Astrocyte of the cerebellum (primary cell): ENCODE results near the gene POMZP3.
"Not testable (repeated sequence)": the region's sequence is repeated elsewhere in the genome, so short reads cannot be mapped to it uniquely, and the experiment has no call there.

Source experiments
- DNase-seq: peaks from one replicate; pipeline ENCODE4 v3.0.0-alpha.2; 2011; ENCODE audit warnings: low read depth
- H3K4me3 ChIP-seq: 2 replicates; pipeline ENCODE4 v1.5.1; 2011; ENCODE audit warnings: mild to moderate bottlenecking, low read depth, low read length, moderate library complexity
- in situ Hi-C: cut with HindIII; loops from 2 replicates; pipeline ENCODE4 v1.10.0; 2017; ENCODE audit warnings: low sequenced_read_pairs

Gene POMZP3

GRCh38 chr7:76600116-76600482 lies 27.0 kb downstream of the POMZP3 start:
- DNase-seq, in situ Hi-C loops: not testable (repeated sequence)

GRCh38 chr7:76598590-76599264 lies 28.4 kb downstream of the POMZP3 start:
- H3K4me3 ChIP-seq, DNase-seq, in situ Hi-C loops: not testable (repeated sequence)

More at GRCh38 chr7:76600116-76600482, 27.0 kb downstream of the POMZP3 start:
- H3K4me3 ChIP-seq: not testable (repeated sequence)

- in situ Hi-C loops, H3K4me3 ChIP-seq, DNase-seq: not testable (repeated sequence)
These were observed 29.8 kb downstream of the POMZP3 start for GRCh38 chr7:76597288-76597687.

GRCh38 chr7:76592694-76593093 lies 34.4 kb downstream of the POMZP3 start:
- H3K4me3 ChIP-seq, in situ Hi-C loops, DNase-seq: not testable (repeated sequence)

- H3K4me3 ChIP-seq, DNase-seq, in situ Hi-C loops: not testable (repeated sequence)
These were observed 35.3 kb downstream of the POMZP3 start for GRCh38 chr7:76591602-76592304.

- H3K4me3 ChIP-seq, in situ Hi-C loops, DNase-seq: not testable (repeated sequence)
These were observed 36.0 kb downstream of the POMZP3 start for GRCh38 chr7:76591033-76591432.

- in situ Hi-C loops, DNase-seq, H3K4me3 ChIP-seq: not testable (repeated sequence)
These were observed 38.5 kb downstream of the POMZP3 start for GRCh38 chr7:76588586-76588985.

GRCh38 chr7:76586585-76587315 lies 40.3 kb downstream of the POMZP3 start:
- H3K4me3 ChIP-seq, in situ Hi-C loops, DNase-seq: not testable (repeated sequence)

GRCh38 chr7:76583636-76584281 lies 43.3 kb downstream of the POMZP3 start:
- in situ Hi-C loops, H3K4me3 ChIP-seq: not testable (repeated sequence)
- DNase-seq: peak; percentile 68

GRCh38 chr7:76582848-76583631 lies 44.0 kb downstream of the POMZP3 start:
- DNase-seq: peak; percentile 80
- H3K4me3 ChIP-seq, in situ Hi-C loops: not testable (repeated sequence)

- in situ Hi-C loops, DNase-seq, H3K4me3 ChIP-seq: not testable (repeated sequence)
These were observed 51.0 kb downstream of the POMZP3 start for GRCh38 chr7:76575919-76576655.

GRCh38 chr7:76575431-76575830 lies 51.6 kb downstream of the POMZP3 start:
- in situ Hi-C loops, H3K4me3 ChIP-seq, DNase-seq: not testable (repeated sequence)

- in situ Hi-C loops, H3K4me3 ChIP-seq, DNase-seq: not testable (repeated sequence)
These were observed 54.8 kb downstream of the POMZP3 start for GRCh38 chr7:76572296-76572695.

- H3K4me3 ChIP-seq, in situ Hi-C loops: not testable (repeated sequence)
These were observed 56.7 kb downstream of the POMZP3 start for GRCh38 chr7:76570324-76570775.

GRCh38 chr7:76568742-76569141 lies 58.3 kb downstream of the POMZP3 start:
- in situ Hi-C loops, H3K4me3 ChIP-seq: not testable (repeated sequence)
- DNase-seq: peak; percentile 44

More at GRCh38 chr7:76570324-76570775, 56.7 kb downstream of the POMZP3 start:
- not testable (repeated sequence) for DNase-seq

- in situ Hi-C loops, DNase-seq, H3K4me3 ChIP-seq: not testable (repeated sequence)
These were observed 59.3 kb downstream of the POMZP3 start for GRCh38 chr7:76567753-76568152.
